Suprapubic skin (tissue), 4 donors: ENCODE data around the gene CALHM1. TPM values are rescaled to one million over a fixed set of nuclear protein-coding genes. Genes with fewer than 3 reads are reported as not detected.

ENCODE experiments used
- DNase-seq, 2 donors: peaks; one replicate each; pipeline ENCODE4 v3.0.0-alpha.2; 2019; ENCODE audit warnings: low spot score in 2 of 2
- H3K27ac ChIP-seq: fragments of 200-600 bp; sonication (generic); one replicate; pipeline ENCODE4 v1.5.1; 2019
- H3K27me3 ChIP-seq: fragments of 200-600 bp; sonication (generic); one replicate; pipeline ENCODE4 v1.5.1; 2019
- H3K36me3 ChIP-seq: fragments of 200-600 bp; sonication (generic); one replicate; pipeline ENCODE4 v1.5.1; 2019
- H3K4me1 ChIP-seq: fragments of 200-600 bp; sonication (generic); one replicate; pipeline ENCODE4 v1.5.1; 2019
- H3K4me3 ChIP-seq: fragments of 200-600 bp; sonication (generic); one replicate; pipeline ENCODE4 v1.5.1; 2019; ENCODE audit warnings: mild to moderate bottlenecking
- H3K9me3 ChIP-seq: fragments of 200-600 bp; sonication (generic); one replicate; pipeline ENCODE4 v1.5.1; 2019
- EP300 ChIP-seq: sonication (generic); formaldehyde crosslinking; IDR thresholded peaks from one replicate; pipeline ENCODE4 v1.6.1; 2017; ENCODE audit warnings: antibody characterized with exemption
- POLR2A ChIP-seq, 2 donors: fragments of 450-650 bp; IDR thresholded peaks; one replicate each; pipeline ENCODE4 v1.6.1; 2017; ENCODE audit warnings: antibody characterized with exemption in 2 of 2, mild to moderate bottlenecking in 2 of 2, moderate library complexity in 2 of 2
- POLR2AphosphoS5 ChIP-seq, 3 donors: sonication (generic); formaldehyde crosslinking; IDR thresholded peaks; one replicate each; pipeline ENCODE4 v1.6.1; 2017; ENCODE audit warnings: antibody characterized with exemption in 3 of 3
- WGBS: methylation state at CpG from one replicate; pipeline ENCODE4 v1.1.5; 2018; 5-methylcytosine and 5-hydroxymethylcytosine counted together
- total RNA-seq, 4 donors: library from RNA; depleted of rRNA; stranded (reverse); fragments of >200 nt; gene quantifications; one replicate each; pipeline ENCODE4 v1.1.0, GENCODE V29; 2016
- TF ChIP-seq, protein P1 (sequence below), 2 donors: fragments of 200-600 bp in 1 of 2; fragments of 450-650 bp in 1 of 2; sonication (generic) in 1 of 2; IDR thresholded peaks; one replicate each; pipeline ENCODE4 v1.5.1; 2016 to 2019; ENCODE audit warnings: antibody characterized with exemption in 2 of 2, mild to moderate bottlenecking in 1 of 2, moderate library complexity in 1 of 2

The CALHM1 gene
- total RNA-seq, 4 donors from 2014 or later, result not detected

DNA sequence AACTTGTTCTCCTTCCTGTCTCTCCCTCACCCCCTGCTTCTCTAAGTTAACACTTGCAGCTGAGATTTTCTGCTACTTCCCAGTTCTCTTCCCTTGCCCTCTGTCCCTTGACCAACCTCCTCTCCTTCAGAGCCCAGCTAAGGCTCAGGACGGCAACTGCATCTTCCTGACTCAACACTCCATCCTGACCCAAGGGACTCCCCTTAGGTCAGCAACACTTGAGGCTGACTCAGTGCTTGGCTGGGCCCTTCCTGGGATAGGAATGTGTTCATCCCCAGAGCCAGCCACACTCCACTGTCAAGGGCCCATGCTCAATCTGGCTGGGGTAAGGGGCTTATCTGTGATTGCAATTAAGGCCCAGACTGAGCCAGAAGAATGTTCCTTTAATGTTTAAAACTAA lies 10.0 kb downstream of the CALHM1 start:
- no peak for TF ChIP-seq POLR2AphosphoS5 (IDR thresholded peaks at IDR 0.05)
- Histone ChIP-seq H3K27ac (peak overlapping the region; percentile 87), H3K4me1 (peaks cover 80% of the 10 kb centered on the region), H3K4me3 (peak overlapping the region; percentile 58), H3K27me3 (no peaks in the 10 kb centered on the region), H3K9me3 (no peaks in the 10 kb centered on the region), H3K36me3 (peaks cover 48% of the 10 kb centered on the region)
- WGBS, result 48% methylated on average over 1 of the region's 1 CpG
- no peak for DNase-seq

DNA sequence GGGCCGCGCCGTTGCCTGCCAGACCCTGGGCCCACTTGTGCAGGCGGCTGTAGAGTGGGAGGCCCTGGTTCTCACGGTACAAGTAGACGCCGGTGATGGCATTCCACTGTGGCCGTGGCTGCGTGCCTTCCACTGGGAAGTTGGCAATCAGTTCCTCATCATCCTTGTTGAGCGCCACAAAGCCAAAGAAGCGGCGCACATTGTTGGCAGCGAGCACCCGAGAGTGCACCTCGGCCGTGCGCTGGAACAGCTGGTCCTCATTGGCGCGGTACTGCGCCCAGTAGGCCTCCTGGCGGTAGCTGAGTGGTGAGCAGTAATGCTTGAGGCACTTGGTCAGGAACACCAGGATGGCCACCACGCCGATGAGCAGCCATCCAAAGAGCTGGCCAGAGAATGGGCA lies 11.5 kb downstream of the CALHM1 start:
- H3K27me3 ChIP-seq, result no peaks in the 10 kb centered on the region
- H3K4me1 ChIP-seq, result peaks cover 73% of the 10 kb centered on the region
- TF ChIP-seq, protein P1, sequence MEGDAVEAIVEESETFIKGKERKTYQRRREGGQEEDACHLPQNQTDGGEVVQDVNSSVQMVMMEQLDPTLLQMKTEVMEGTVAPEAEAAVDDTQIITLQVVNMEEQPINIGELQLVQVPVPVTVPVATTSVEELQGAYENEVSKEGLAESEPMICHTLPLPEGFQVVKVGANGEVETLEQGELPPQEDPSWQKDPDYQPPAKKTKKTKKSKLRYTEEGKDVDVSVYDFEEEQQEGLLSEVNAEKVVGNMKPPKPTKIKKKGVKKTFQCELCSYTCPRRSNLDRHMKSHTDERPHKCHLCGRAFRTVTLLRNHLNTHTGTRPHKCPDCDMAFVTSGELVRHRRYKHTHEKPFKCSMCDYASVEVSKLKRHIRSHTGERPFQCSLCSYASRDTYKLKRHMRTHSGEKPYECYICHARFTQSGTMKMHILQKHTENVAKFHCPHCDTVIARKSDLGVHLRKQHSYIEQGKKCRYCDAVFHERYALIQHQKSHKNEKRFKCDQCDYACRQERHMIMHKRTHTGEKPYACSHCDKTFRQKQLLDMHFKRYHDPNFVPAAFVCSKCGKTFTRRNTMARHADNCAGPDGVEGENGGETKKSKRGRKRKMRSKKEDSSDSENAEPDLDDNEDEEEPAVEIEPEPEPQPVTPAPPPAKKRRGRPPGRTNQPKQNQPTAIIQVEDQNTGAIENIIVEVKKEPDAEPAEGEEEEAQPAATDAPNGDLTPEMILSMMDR (IDR thresholded peaks at IDR 0.05), result no peak
- no peak for TF ChIP-seq EP300
- TF ChIP-seq POLR2AphosphoS5 (IDR thresholded peaks at IDR 0.05), result no peak
- no peak for TF ChIP-seq POLR2A (IDR thresholded peaks at IDR 0.05)
- no peak for DNase-seq
- peaks cover 62% of the 10 kb centered on the region for H3K36me3 ChIP-seq
- peak overlapping the region; percentile 87 for H3K27ac ChIP-seq
- no peaks in the 10 kb centered on the region for H3K9me3 ChIP-seq
- H3K4me3 ChIP-seq, result no peak overlapping the region
- WGBS, result 83% methylated on average over 11 of the region's 23 CpGs

DNA sequence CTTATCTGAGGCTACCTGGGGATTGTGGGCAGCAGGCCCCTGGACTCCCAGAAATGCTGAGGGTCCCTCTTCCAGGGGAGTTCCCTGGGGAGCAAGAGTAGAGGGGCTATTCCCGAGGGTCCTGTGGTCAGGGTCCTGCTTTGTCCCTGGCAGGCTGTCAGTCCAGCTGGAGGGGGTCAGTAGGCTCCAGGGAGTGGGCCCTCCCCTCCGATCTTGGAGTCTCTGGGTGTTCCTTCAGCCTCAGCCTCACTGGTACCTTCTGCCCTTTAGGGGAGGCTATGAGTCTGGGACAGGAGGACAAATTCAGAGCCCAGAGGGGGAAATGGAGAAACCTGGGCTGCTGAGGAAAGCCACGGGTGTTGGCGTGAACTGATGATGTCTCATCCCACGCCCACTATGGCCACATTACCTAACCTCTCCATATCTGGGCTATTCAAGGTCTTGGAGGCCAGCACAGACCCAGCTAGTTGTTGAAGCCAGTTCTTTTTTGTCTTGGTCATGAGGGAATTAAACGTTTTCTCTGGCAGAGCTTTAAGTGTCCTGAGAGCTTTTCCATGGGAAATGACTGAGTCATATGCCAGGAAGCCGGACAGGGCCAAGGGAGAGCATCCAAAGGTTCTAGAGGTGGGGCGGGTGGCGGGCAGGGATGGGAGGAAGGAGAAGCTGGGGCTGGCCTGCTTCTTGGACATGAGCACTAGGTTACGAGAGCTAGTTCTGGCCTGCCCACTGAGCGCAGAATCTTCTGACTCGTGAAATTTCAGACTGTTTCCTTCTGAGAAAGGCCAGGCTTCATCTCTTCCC lies 12.7 kb downstream of the CALHM1 start:
- WGBS, result 62% methylated on average over 10 of the region's 12 CpGs

DNA sequence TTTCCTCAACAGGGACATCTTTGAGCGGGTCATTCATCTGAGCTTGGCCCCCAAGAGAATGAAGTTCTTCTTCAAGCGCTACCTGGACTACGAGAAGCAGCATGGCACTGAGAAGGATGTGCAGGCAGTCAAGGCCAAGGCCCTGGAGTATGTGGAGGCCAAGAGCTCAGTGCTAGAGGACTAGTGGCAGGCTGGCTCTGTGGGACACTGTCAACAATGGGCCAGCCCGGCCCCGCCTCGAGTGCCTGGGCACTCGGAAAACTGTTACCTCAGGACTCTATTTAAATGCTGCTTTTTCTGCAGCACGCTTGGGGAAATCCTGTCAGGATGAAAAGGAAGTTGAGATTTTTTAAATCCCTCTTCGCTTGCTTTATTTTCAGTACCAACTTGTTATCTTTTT lies 13.3 kb downstream of the CALHM1 start:
- peaks cover 79% of the 10 kb centered on the region for H3K36me3 ChIP-seq
- DNase-seq, result no peak
- TF ChIP-seq EP300 (no peak), POLR2A (IDR thresholded peaks at IDR 0.05) (no peak), POLR2AphosphoS5 (IDR thresholded peaks at IDR 0.05) (no peak)
- TF ChIP-seq, protein P1 (IDR thresholded peaks at IDR 0.05), result no peak
- H3K27ac ChIP-seq, result peak overlapping the region; percentile 87
- no peaks in the 10 kb centered on the region for H3K27me3 ChIP-seq
- H3K4me3 ChIP-seq, result no peak overlapping the region
- H3K4me1 ChIP-seq, result peaks cover 57% of the 10 kb centered on the region
- 78% methylated on average over 9 of the region's 9 CpGs for WGBS
- H3K9me3 ChIP-seq, result no peaks in the 10 kb centered on the region

More for the DNA sequence above, 12.7 kb downstream of the CALHM1 start:
- Histone ChIP-seq H3K36me3 (peaks cover 73% of the 10 kb centered on the region), H3K4me3 (no peak overlapping the region), H3K9me3 (no peaks in the 10 kb centered on the region), H3K27me3 (no peaks in the 10 kb centered on the region), H3K27ac (peak overlapping the region; percentile 87), H3K4me1 (peaks cover 63% of the 10 kb centered on the region)
- DNase-seq, result peak in 1 of 2 donors; percentile 91
- TF ChIP-seq POLR2A (IDR thresholded peaks at IDR 0.05), result no peak
- TF ChIP-seq, protein P1 (IDR thresholded peaks at IDR 0.05), result no peak
- TF ChIP-seq POLR2AphosphoS5 (IDR thresholded peaks at IDR 0.05), result no peak
- no peak for TF ChIP-seq EP300

DNA sequence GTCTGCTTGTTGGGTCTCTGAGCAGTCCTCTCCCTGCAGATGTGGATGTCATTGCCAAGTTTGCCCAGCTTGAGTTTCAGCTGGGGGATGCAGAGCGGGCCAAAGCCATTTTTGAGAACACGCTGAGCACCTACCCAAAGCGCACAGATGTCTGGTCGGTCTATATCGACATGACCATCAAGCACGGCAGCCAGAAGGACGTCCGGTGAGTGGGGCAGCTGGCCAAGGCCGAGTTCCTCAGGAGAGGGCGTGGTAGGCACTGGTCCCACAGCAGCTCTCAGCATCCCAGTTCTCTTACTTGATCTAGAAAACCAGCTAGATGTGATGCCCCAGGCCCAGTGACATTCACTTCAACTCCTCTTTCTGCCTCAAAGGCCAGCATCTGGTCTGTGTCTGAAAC lies 14.2 kb downstream of the CALHM1 start:
- Histone ChIP-seq H3K9me3 (no peaks in the 10 kb centered on the region), H3K4me3 (no peak overlapping the region), H3K27me3 (no peaks in the 10 kb centered on the region), H3K27ac (no peak overlapping the region), H3K36me3 (peaks cover 85% of the 10 kb centered on the region), H3K4me1 (peaks cover 48% of the 10 kb centered on the region)
- TF ChIP-seq, protein P1 (IDR thresholded peaks at IDR 0.05), result no peak
- TF ChIP-seq POLR2AphosphoS5 (IDR thresholded peaks at IDR 0.05) (no peak), EP300 (no peak), POLR2A (IDR thresholded peaks at IDR 0.05) (no peak)
- no peak for DNase-seq
- 75% methylated on average over 5 of the region's 10 CpGs for WGBS
